A549 (cell line): ENCODE results near the gene GPRIN3. TPM values are rescaled to one million over a fixed set of nuclear protein-coding genes. Genes with fewer than 3 reads are reported as not detected.

Experiments
- ATAC-seq, 2 experiments: fragments of 200-7000 bp in 1 of 2; fragments of >200 bp in 1 of 2; cut with Nextera tagmentation in 1 of 2; cut with Tn5 transposase in 1 of 2; 3 replicates each; pipeline versions ENCODE4 v1.8.0 to v1.9.1; 2018 to 2020; ENCODE audit warnings: mild to moderate bottlenecking in 1 of 2, moderate library complexity in 1 of 2
- CTCF ChIA-PET: fragments of 300-600 bp; sonication (Branson Sonifier 250); formaldehyde crosslinking; extraction: SDS; loops from one replicate; lab custom pipeline; 2021; ENCODE audit warnings: antibody characterized with exemption, inconsistent platforms; lab: Yijun Ruan, JAX
- POLR2A ChIA-PET: fragments of 350-600 bp; formaldehyde crosslinking; extraction: SDS; loops from one replicate; lab custom pipeline; 2021; ENCODE audit warnings: antibody characterized with exemption, inconsistent platforms; lab: Yijun Ruan, JAX
- DNase-seq, 2 experiments: peaks; one replicate each; pipeline versions ENCODE4 v3.0.0 to v3.0.0-alpha.2; 2011 to 2016; ENCODE audit warnings: low read depth in 1 of 2, low spot score in 1 of 2
- FAIRE-seq: peaks from 2 replicates; lab custom pipeline; 2011; peaks lifted over from hg19 to GRCh38; lab: Jason Lieb, UNC
- H3K27ac ChIP-seq, 2 experiments: fragments of >200 bp; sonication (Bioruptor Twin); formaldehyde crosslinking; 3 replicates each; pipeline ENCODE4 v1.5.1; 2016 to 2017
- H3K4me1 ChIP-seq: fragments of >200 bp; sonication (Bioruptor Twin); formaldehyde crosslinking; 3 replicates; pipeline ENCODE4 v1.6.1; 2016
- H3K4me2 ChIP-seq: fragments of >200 bp; sonication (Bioruptor Twin); formaldehyde crosslinking; 3 replicates; pipeline ENCODE4 v1.6.1; 2016
- H3K4me3 ChIP-seq: fragments of >200 bp; sonication (Bioruptor Twin); formaldehyde crosslinking; 3 replicates; pipeline ENCODE4 v1.5.1; 2016
- H3K9me3 ChIP-seq: fragments of >200 bp; sonication (Bioruptor Twin); formaldehyde crosslinking; 3 replicates; pipeline ENCODE4 v1.6.1; 2016
- ATOH8 ChIP-seq: fragments of 250-450 bp; sonication (Bioruptor Pico); IDR thresholded peaks from 2 replicates; pipeline ENCODE4 v1.5.0; 2020; ENCODE audit warnings: low read depth, mild to moderate bottlenecking, moderate library complexity
- BCL3 ChIP-seq: fragments of >200 bp; sonication (Bioruptor Twin); formaldehyde crosslinking; IDR thresholded peaks from 3 replicates; pipeline ENCODE4 v1.6.1; 2016
- CBX2 ChIP-seq: fragments of 200-600 bp; sonication (generic); IDR thresholded peaks from 2 replicates; pipeline ENCODE4 v1.6.1; 2016; ENCODE audit warnings: low read depth, mild to moderate bottlenecking, borderline replicate concordance
- CBX8 ChIP-seq: fragments of 200-600 bp; sonication (generic); IDR thresholded peaks from 2 replicates; pipeline ENCODE4 v1.6.1; 2016
- CHD2 ChIP-seq: fragments of 150-350 bp; IDR thresholded peaks from 2 replicates; pipeline ENCODE4 v1.6.1; 2014; ENCODE audit warnings: low read length; ENCODE audit not compliant: partially characterized antibody
- EHF ChIP-seq: fragments of 250-450 bp; sonication (Bioruptor Pico); IDR thresholded peaks from 2 replicates; pipeline ENCODE4 v1.5.0; 2020; ENCODE audit warnings: mild to moderate bottlenecking
- EHMT2 ChIP-seq: fragments of 200-600 bp; sonication (generic); IDR thresholded peaks from 2 replicates; pipeline ENCODE4 v1.6.1; 2016; ENCODE audit warnings: antibody characterized with exemption, low read depth, mild to moderate bottlenecking, moderate library complexity
- ELK1 ChIP-seq: fragments of 150-350 bp; IDR thresholded peaks from 2 replicates; pipeline ENCODE4 v1.6.1; 2014; ENCODE audit warnings: low read depth, mild to moderate bottlenecking, low read length
- FOSB ChIP-seq: fragments of 250-450 bp; sonication (Bioruptor Pico); IDR thresholded peaks from 2 replicates; pipeline ENCODE4 v1.5.0; 2020; ENCODE audit warnings: mild to moderate bottlenecking, moderate library complexity
- HDAC2 ChIP-seq: fragments of 200-600 bp; sonication (generic); IDR thresholded peaks from 2 replicates; pipeline ENCODE4 v1.6.1; 2016
- HMGXB4 ChIP-seq: fragments of 250-450 bp; sonication (Bioruptor Pico); IDR thresholded peaks from 2 replicates; pipeline ENCODE4 v1.5.0; 2021; ENCODE audit warnings: mild to moderate bottlenecking, moderate library complexity, borderline replicate concordance
- HOXB13 ChIP-seq: fragments of 250-450 bp; sonication (Bioruptor Pico); IDR thresholded peaks from 2 replicates; pipeline ENCODE4 v1.5.0; 2020; ENCODE audit warnings: low read depth, mild to moderate bottlenecking, moderate library complexity
- JUN ChIP-seq, 2 experiments: fragments of >200 bp; sonication (Bioruptor Twin); formaldehyde crosslinking; IDR thresholded peaks; 2 replicates in 1 of 2; 3 replicates in 1 of 2; pipeline ENCODE4 v1.6.1; 2016 to 2017
- KDM1A ChIP-seq: fragments of 200-600 bp; sonication (generic); IDR thresholded peaks from 2 replicates; pipeline ENCODE4 v1.6.1; 2016; ENCODE audit warnings: low read depth, mild to moderate bottlenecking
- MAZ ChIP-seq: fragments of 150-350 bp; IDR thresholded peaks from 2 replicates; pipeline ENCODE4 v1.6.1; 2014; ENCODE audit warnings: antibody characterized with exemption, low read depth, low read length, borderline replicate concordance
- NR3C1 ChIP-seq: fragments of >200 bp; sonication (Bioruptor Twin); formaldehyde crosslinking; IDR thresholded peaks from 3 replicates; pipeline ENCODE4 v1.6.1; 2017
- PBX3 ChIP-seq: IDR thresholded peaks from 2 replicates; pipeline ENCODE4 v1.6.1; 2012
- RAD21 ChIP-seq, 2 experiments: fragments of >200 bp in 1 of 2; sonication (Bioruptor Twin) in 1 of 2; formaldehyde crosslinking in 1 of 2; IDR thresholded peaks in 1 of 2; conservative IDR thresholded peaks in 1 of 2; 2 replicates in 1 of 2; 3 replicates in 1 of 2; pipeline ENCODE4 v1.6.1; 2012 to 2018; ENCODE audit warnings: inconsistent platforms in 1 of 2
- RCOR1 ChIP-seq: fragments of 150-350 bp; IDR thresholded peaks from 2 replicates; pipeline ENCODE4 v1.6.1; 2014; ENCODE audit warnings: antibody characterized with exemption, low read length, low read depth
- REST ChIP-seq: fragments of 200-600 bp; sonication (generic); IDR thresholded peaks from 2 replicates; pipeline ENCODE4 v1.6.1; 2016; ENCODE audit warnings: antibody characterized with exemption, mild to moderate bottlenecking, moderate library complexity
- RFX5 ChIP-seq: fragments of 450-650 bp; IDR thresholded peaks from 2 replicates; pipeline ENCODE4 v1.7.1; 2014; ENCODE audit warnings: antibody characterized with exemption, mild to moderate bottlenecking, moderate library complexity
- RNF2 ChIP-seq: fragments of 200-600 bp; sonication (generic); IDR thresholded peaks from 2 replicates; pipeline ENCODE4 v1.6.1; 2016; ENCODE audit warnings: low read depth, mild to moderate bottlenecking, antibody characterized with exemption, moderate library complexity, borderline replicate concordance
- TFCP2L1 ChIP-seq: fragments of 250-450 bp; sonication (Bioruptor Pico); IDR thresholded peaks from 2 replicates; pipeline ENCODE4 v1.5.0; 2021; ENCODE audit warnings: mild to moderate bottlenecking
- TP53 ChIP-seq: fragments of 250-450 bp; sonication (Bioruptor Pico); IDR thresholded peaks from 2 replicates; pipeline ENCODE4 v1.5.0; 2021; ENCODE audit warnings: mild to moderate bottlenecking, moderate library complexity
- ZC3H11A ChIP-seq: fragments of 450-650 bp; IDR thresholded peaks from 2 replicates; pipeline ENCODE4 v1.6.1; 2014; ENCODE audit warnings: antibody characterized with exemption, mild to moderate bottlenecking
- ZNF302 ChIP-seq: fragments of 250-450 bp; sonication (Bioruptor Pico); IDR thresholded peaks from 2 replicates; pipeline ENCODE4 v1.9.0; 2021; ENCODE audit warnings: inconsistent platforms, mild to moderate bottlenecking, moderate library complexity
- ZSCAN20 ChIP-seq: fragments of 250-450 bp; sonication (Bioruptor Pico); IDR thresholded peaks from 2 replicates; pipeline ENCODE4 v1.8.0; 2022; ENCODE audit warnings: mild to moderate bottlenecking, moderate library complexity
- WGBS: methylation state at CpG from one replicate; pipeline ENCODE4 v1.1.6; 2017; ENCODE audit errors: missing lambda C conversion rate; 5-methylcytosine and 5-hydroxymethylcytosine counted together
- polyA plus RNA-seq, 4 experiments: library from polyadenylated mRNA; depleted of rRNA in 3 of 4; stranded (reverse); fragments of >200 nt; fragmentation: RNase III in 1 of 4; extraction: RNeasy Plus Mini Kit Qiagen cat#74134 plus additional on column Dnase treatment in 1 of 4; gene quantifications; 2 replicates in 3 of 4; 3 replicates in 1 of 4; pipeline ENCODE4 v1.2.3, GENCODE V29; 2011 to 2017

The GPRIN3 gene
- polyA plus RNA-seq, 2 of the 4 experiments (the other 2 are of a cell fraction) = 6.8 to 18.7 TPM

GRCh38 chr4:89245459-89245858, 62.1 kb downstream of the GPRIN3 start:
- FAIRE-seq (no peak), ATAC-seq (peak in 1 of 2 experiments; percentile 69; a peak in 2 of 6 replicates), DNase-seq (no peak)
- no peaks in the 10 kb centered on the region for H3K9me3 ChIP-seq
- 61% methylated on average over 2 of the region's 2 CpGs for WGBS
- TF ChIP-seq CBX8 = no peak
- TF ChIP-seq RCOR1 = no peak
- no peak for TF ChIP-seq ZSCAN20
- TF ChIP-seq JUN (IDR thresholded peaks at IDR 0.05) = no peak
- no peak for TF ChIP-seq MAZ
- no peak for TF ChIP-seq ATOH8
- TF ChIP-seq TP53 (CRISPR knock-in tag) = no peak
- no peak for TF ChIP-seq HMGXB4 (CRISPR knock-in tag)
- no peak for TF ChIP-seq ELK1
- no peak for TF ChIP-seq ZC3H11A
- no peak for TF ChIP-seq RFX5
- TF ChIP-seq BCL3 = no peak
- no peak for TF ChIP-seq PBX3
- TF ChIP-seq ZNF302 (CRISPR knock-in tag) = no peak
- TF ChIP-seq FOSB (CRISPR knock-in tag) = no peak
- TF ChIP-seq RNF2 = no peak
- no peak for TF ChIP-seq RAD21 (conservative IDR thresholded peaks at IDR 0.05 in 1 of 2, IDR thresholded peaks at IDR 0.05 in 1 of 2)
- no peak for TF ChIP-seq CBX2
- TF ChIP-seq EHF = no peak
- no peak overlapping the region for H3K4me3 ChIP-seq
- ChIA-PET POLR2A (no interaction called here), CTCF (interaction anchor here (0.5 to 1.2 kb wide), 2 partner anchors 18 to 844 kb away, joined by 3 to 5 read pairs; no protein-coding TSS in a partner anchor)
- no peak overlapping the region for H3K27ac ChIP-seq
- no peak overlapping the region for H3K4me2 ChIP-seq
- peaks cover 29% of the 10 kb centered on the region; the same call in 2 of the 3 replicates for H3K4me1 ChIP-seq

GRCh38 chr4:89243733-89244252, 63.8 kb downstream of the GPRIN3 start:
- CTCF ChIA-PET = no interaction called here

More at GRCh38 chr4:89243733-89244252, 63.8 kb downstream of the GPRIN3 start:
- Histone ChIP-seq H3K27ac (no peak overlapping the region), H3K4me3 (no peak overlapping the region), H3K9me3 (no peaks in the 10 kb centered on the region), H3K4me2 (no peak overlapping the region), H3K4me1 (peaks cover 23% of the 10 kb centered on the region; the same call in 2 of the 3 replicates)
- DNase-seq (no peak), FAIRE-seq (no peak), ATAC-seq (no peak)
- no peak for TF ChIP-seq HOXB13 (CRISPR knock-in tag)
- no peak for TF ChIP-seq ATOH8
- no peak for TF ChIP-seq TFCP2L1
- TF ChIP-seq ZC3H11A = no peak
- TF ChIP-seq RAD21 (conservative IDR thresholded peaks at IDR 0.05 in 1 of 2, IDR thresholded peaks at IDR 0.05 in 1 of 2) = no peak
- TF ChIP-seq MAZ = no peak
- TF ChIP-seq EHMT2 = no peak
- TF ChIP-seq KDM1A = no peak
- no peak for TF ChIP-seq REST
- no peak for TF ChIP-seq HDAC2
- no peak for TF ChIP-seq CHD2
- TF ChIP-seq NR3C1 = no peak
- POLR2A ChIA-PET = no interaction called here
